Measurements from ENCODE around the gene RGS7. TPM values are rescaled to one million over a fixed set of nuclear protein-coding genes. Genes with fewer than 3 reads are reported as not detected.
"Not testable (repeated sequence)": the region's sequence is repeated elsewhere in the genome, so short reads cannot be mapped to it uniquely, and the experiment has no call there.

RGS7 gene
- total RNA-seq, 1 experiment from 2014 or later: not detected

- Histone ChIP-seq H3K27ac (ENCODE audit: low read length) (no peak overlapping the region), H3K9me2 (replicated peaks; ENCODE audit: insufficient read depth, low read length) (no peaks in the 10 kb centered on the region), H2AFZ (ENCODE audit: low read length) (no peak overlapping the region), H3K36me3 (ENCODE audit: insufficient read depth, low read length) (no peaks in the 10 kb centered on the region), H3K4me1 (ENCODE audit: low read length) (no peaks in the 10 kb centered on the region), H3K27me3 (ENCODE audit: low read length) (no peaks in the 10 kb centered on the region), H3K9me3 (ENCODE audit: low read length) (no peaks in the 10 kb centered on the region), H3K79me2 (ENCODE audit: low read length) (no peaks in the 10 kb centered on the region), H3K4me2 (ENCODE audit: low read depth, low read length, poor library complexity, severe bottlenecking) (no peak overlapping the region), H3K9ac (ENCODE audit: low read length) (no peak overlapping the region), H4K20me1 (ENCODE audit: insufficient read depth, low read depth, low read length) (no peaks in the 10 kb centered on the region), H3K4me3 (ENCODE audit: low read length) (no peak overlapping the region)
- DNase-seq: no peak
Measured at GRCh38 chr1:241308011-241308410, 49.0 kb downstream of the RGS7 start.

- Histone ChIP-seq H3K79me2 (ENCODE audit: low read length) (no peaks in the 10 kb centered on the region), H3K9me2 (replicated peaks; ENCODE audit: insufficient read depth, low read length) (no peaks in the 10 kb centered on the region), H3K4me1 (ENCODE audit: low read length) (no peaks in the 10 kb centered on the region), H4K20me1 (ENCODE audit: insufficient read depth, low read depth, low read length) (no peaks in the 10 kb centered on the region), H3K4me3 (ENCODE audit: low read length) (no peak overlapping the region), H3K9me3 (ENCODE audit: low read length) (no peaks in the 10 kb centered on the region), H3K9ac (ENCODE audit: low read length) (no peak overlapping the region), H2AFZ (ENCODE audit: low read length) (no peak overlapping the region), H3K36me3 (ENCODE audit: insufficient read depth, low read length) (no peaks in the 10 kb centered on the region), H3K27me3 (ENCODE audit: low read length) (no peaks in the 10 kb centered on the region), H3K27ac (ENCODE audit: low read length) (no peak overlapping the region), H3K4me2 (ENCODE audit: low read depth, low read length, poor library complexity, severe bottlenecking) (no peak overlapping the region)
- no peak for DNase-seq
Measured at GRCh38 chr1:241306125-241306790, 50.7 kb downstream of the RGS7 start.

GRCh38 chr1:241302024-241302423 is 55.0 kb downstream of the RGS7 start:
- not testable (repeated sequence) for H3K9me3 ChIP-seq (ENCODE audit: low read length); H3K79me2 ChIP-seq (ENCODE audit: low read length); H2AFZ ChIP-seq (ENCODE audit: low read length)

GRCh38 chr1:241299347-241299746 is 57.7 kb downstream of the RGS7 start:
- Histone ChIP-seq H3K9me2 (replicated peaks; ENCODE audit: insufficient read depth, low read length) (no peaks in the 10 kb centered on the region), H3K9me3 (ENCODE audit: low read length) (no peaks in the 10 kb centered on the region), H4K20me1 (ENCODE audit: insufficient read depth, low read depth, low read length) (no peaks in the 10 kb centered on the region), H3K36me3 (ENCODE audit: insufficient read depth, low read length) (no peaks in the 10 kb centered on the region), H3K4me1 (ENCODE audit: low read length) (no peaks in the 10 kb centered on the region), H3K4me3 (ENCODE audit: low read length) (no peak overlapping the region), H3K9ac (ENCODE audit: low read length) (no peak overlapping the region), H2AFZ (ENCODE audit: low read length) (no peak overlapping the region), H3K79me2 (ENCODE audit: low read length) (no peaks in the 10 kb centered on the region), H3K4me2 (ENCODE audit: low read depth, low read length, poor library complexity, severe bottlenecking) (no peak overlapping the region), H3K27ac (ENCODE audit: low read length) (no peak overlapping the region), H3K27me3 (ENCODE audit: low read length) (no peaks in the 10 kb centered on the region)
- DNase-seq: no peak

More at GRCh38 chr1:241302024-241302423, 55.0 kb downstream of the RGS7 start:
- H3K9me2 ChIP-seq (replicated peaks; ENCODE audit: insufficient read depth, low read length); H3K27ac ChIP-seq (ENCODE audit: low read length); H3K4me3 ChIP-seq (ENCODE audit: low read length); H3K36me3 ChIP-seq (ENCODE audit: insufficient read depth, low read length); H3K9ac ChIP-seq (ENCODE audit: low read length); DNase-seq; H3K4me2 ChIP-seq (ENCODE audit: low read depth, low read length, poor library complexity, severe bottlenecking); H4K20me1 ChIP-seq (ENCODE audit: insufficient read depth, low read depth, low read length); H3K27me3 ChIP-seq (ENCODE audit: low read length); H3K4me1 ChIP-seq (ENCODE audit: low read length): not testable (repeated sequence)

GRCh38 chr1:241292973-241293372 is 64.0 kb downstream of the RGS7 start:
- Histone ChIP-seq H3K79me2 (ENCODE audit: low read length) (no peaks in the 10 kb centered on the region), H3K27ac (ENCODE audit: low read length) (no peak overlapping the region), H4K20me1 (ENCODE audit: insufficient read depth, low read depth, low read length) (no peaks in the 10 kb centered on the region), H3K4me1 (ENCODE audit: low read length) (no peaks in the 10 kb centered on the region), H2AFZ (ENCODE audit: low read length) (no peak overlapping the region), H3K4me3 (ENCODE audit: low read length) (no peak overlapping the region), H3K9ac (ENCODE audit: low read length) (no peak overlapping the region), H3K9me3 (ENCODE audit: low read length) (no peaks in the 10 kb centered on the region), H3K27me3 (ENCODE audit: low read length) (no peaks in the 10 kb centered on the region), H3K36me3 (ENCODE audit: insufficient read depth, low read length) (no peaks in the 10 kb centered on the region), H3K4me2 (ENCODE audit: low read depth, low read length, poor library complexity, severe bottlenecking) (no peak overlapping the region), H3K9me2 (replicated peaks; ENCODE audit: insufficient read depth, low read length) (no peaks in the 10 kb centered on the region)
- DNase-seq: no peak

- not testable (repeated sequence) for H3K36me3 ChIP-seq (ENCODE audit: insufficient read depth, low read length); H3K4me1 ChIP-seq (ENCODE audit: low read length); H3K4me3 ChIP-seq (ENCODE audit: low read length); H3K4me2 ChIP-seq (ENCODE audit: low read depth, low read length, poor library complexity, severe bottlenecking); H3K9ac ChIP-seq (ENCODE audit: low read length); H3K27ac ChIP-seq (ENCODE audit: low read length); H4K20me1 ChIP-seq (ENCODE audit: insufficient read depth, low read depth, low read length); H3K27me3 ChIP-seq (ENCODE audit: low read length); H3K9me2 ChIP-seq (replicated peaks; ENCODE audit: insufficient read depth, low read length); H3K79me2 ChIP-seq (ENCODE audit: low read length); DNase-seq; H3K9me3 ChIP-seq (ENCODE audit: low read length); H2AFZ ChIP-seq (ENCODE audit: low read length)
Measured at GRCh38 chr1:241291548-241291947, 65.5 kb downstream of the RGS7 start.

- Histone ChIP-seq H3K4me2 (ENCODE audit: low read depth, low read length, poor library complexity, severe bottlenecking) (no peak overlapping the region), H4K20me1 (ENCODE audit: insufficient read depth, low read depth, low read length) (no peaks in the 10 kb centered on the region), H3K4me3 (ENCODE audit: low read length) (no peak overlapping the region), H3K79me2 (ENCODE audit: low read length) (no peaks in the 10 kb centered on the region), H3K9ac (ENCODE audit: low read length) (no peak overlapping the region), H3K9me3 (ENCODE audit: low read length) (no peaks in the 10 kb centered on the region), H2AFZ (ENCODE audit: low read length) (no peak overlapping the region), H3K36me3 (ENCODE audit: insufficient read depth, low read length) (no peaks in the 10 kb centered on the region), H3K27ac (ENCODE audit: low read length) (no peak overlapping the region), H3K9me2 (replicated peaks; ENCODE audit: insufficient read depth, low read length) (no peaks in the 10 kb centered on the region), H3K4me1 (ENCODE audit: low read length) (no peaks in the 10 kb centered on the region), H3K27me3 (ENCODE audit: low read length) (no peaks in the 10 kb centered on the region)
- DNase-seq: no peak
Measured at GRCh38 chr1:241286486-241286885, 70.5 kb downstream of the RGS7 start.

- no peak for DNase-seq
Measured at GRCh38 chr1:241276391-241276790, 80.6 kb downstream of the RGS7 start.

More at GRCh38 chr1:241276391-241276790, 80.6 kb downstream of the RGS7 start:
- Histone ChIP-seq H3K4me1 (ENCODE audit: low read length) (no peaks in the 10 kb centered on the region), H2AFZ (ENCODE audit: low read length) (no peak overlapping the region), H3K27me3 (ENCODE audit: low read length) (no peaks in the 10 kb centered on the region), H3K9ac (ENCODE audit: low read length) (no peak overlapping the region), H3K9me3 (ENCODE audit: low read length) (no peaks in the 10 kb centered on the region), H3K27ac (ENCODE audit: low read length) (no peak overlapping the region), H4K20me1 (ENCODE audit: insufficient read depth, low read depth, low read length) (no peaks in the 10 kb centered on the region), H3K36me3 (ENCODE audit: insufficient read depth, low read length) (no peaks in the 10 kb centered on the region), H3K79me2 (ENCODE audit: low read length) (no peaks in the 10 kb centered on the region), H3K9me2 (replicated peaks; ENCODE audit: insufficient read depth, low read length) (no peaks in the 10 kb centered on the region), H3K4me2 (ENCODE audit: low read depth, low read length, poor library complexity, severe bottlenecking) (no peak overlapping the region), H3K4me3 (ENCODE audit: low read length) (no peak overlapping the region)
